Measurements from ENCODE around the gene CFAP70.

Gene CFAP70

DNA sequence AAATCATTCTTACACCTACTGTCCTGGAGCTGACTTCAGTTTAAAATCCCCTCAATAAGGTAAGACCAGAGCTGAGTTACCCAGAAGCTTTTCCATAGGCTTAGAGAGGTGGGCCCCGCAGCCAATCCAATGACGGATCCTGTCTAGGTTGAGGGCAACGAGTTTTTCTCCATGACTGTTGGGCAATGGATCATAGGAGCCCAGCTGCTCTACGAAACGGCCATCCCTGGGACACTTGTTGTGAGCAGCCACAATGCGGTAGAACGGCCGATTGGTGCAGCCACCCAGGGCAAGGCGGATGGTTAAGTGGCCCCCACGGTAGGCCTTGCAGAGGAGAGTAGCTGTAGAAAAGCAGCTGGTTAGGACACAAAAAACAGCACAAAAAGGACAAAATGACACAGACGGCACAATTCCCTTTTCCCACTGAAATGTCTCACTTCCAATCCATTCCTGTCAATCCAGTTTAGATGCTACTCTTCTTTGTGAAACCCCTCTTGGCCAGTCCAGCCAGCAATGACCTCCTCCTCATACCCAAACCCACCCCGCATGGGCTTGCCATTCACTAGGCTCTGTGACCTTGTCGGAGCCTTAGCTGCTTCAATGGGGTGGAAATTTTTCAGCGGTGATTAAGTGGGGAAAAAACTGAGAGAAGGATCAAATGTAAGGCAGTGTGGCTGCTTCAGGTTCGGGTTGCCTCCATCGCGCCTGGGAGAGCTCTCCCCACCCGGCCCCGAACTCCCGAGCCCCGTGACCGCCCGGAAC is 106.8 kb downstream of the CFAP70 start:
- no peak for DNase-seq

GRCh38 chr10:73248259-73248724 is 110.4 kb downstream of the CFAP70 start:
- no peak for DNase-seq

- DNase-seq, result no peak
Observed at GRCh38 chr10:73247509-73248258, 111.0 kb downstream of the CFAP70 start.

DNA sequence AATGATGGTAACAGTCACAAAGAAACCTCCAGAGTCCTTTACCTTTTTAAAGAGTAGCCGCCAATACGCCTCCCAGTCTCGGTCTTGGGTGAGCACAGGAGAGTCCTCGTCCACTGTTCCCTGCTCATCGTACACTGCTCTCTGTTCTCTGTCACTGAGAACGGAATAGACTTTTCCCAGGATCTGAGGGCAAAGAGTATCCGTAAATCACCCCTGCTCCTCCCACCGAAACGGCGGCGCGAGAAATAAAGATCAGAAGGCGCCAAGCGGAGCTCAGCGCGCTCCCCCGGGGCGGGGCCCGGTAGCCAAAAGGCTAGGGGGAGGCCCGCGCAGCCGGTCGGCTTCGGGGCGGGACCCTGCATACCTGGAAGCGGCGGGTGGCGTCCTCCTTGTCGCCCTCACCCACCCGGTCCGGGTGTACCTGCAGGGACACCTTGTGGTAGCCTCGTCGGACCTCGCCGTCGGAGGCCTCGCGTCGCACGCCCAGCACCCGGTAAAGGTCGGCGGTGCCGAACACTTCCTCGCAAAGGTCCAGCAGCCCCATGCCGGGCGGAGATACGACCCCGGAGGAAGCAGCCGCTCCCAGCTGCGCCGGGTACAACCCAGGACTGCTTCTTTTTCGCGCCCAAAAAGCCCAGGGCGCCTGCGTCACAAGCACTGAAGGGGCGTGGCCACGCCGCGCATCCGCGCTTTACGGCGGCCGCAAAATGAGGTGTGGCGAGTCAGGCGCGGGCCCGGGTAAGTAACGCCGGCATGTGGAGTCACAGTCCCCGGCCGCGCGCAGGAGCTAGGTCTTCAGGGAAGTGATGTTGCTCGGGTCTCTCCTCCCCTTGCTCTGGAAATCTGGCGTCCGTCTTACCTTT is 111.8 kb downstream of the CFAP70 start, which contains the start of gene DNAJC9:
TSS of gene DNAJC9 (minus strand) at position 610 of the 863 bp plus-strand sequence. CDS start at position 544, 66 bp downstream.
- peak; percentile 94 for DNase-seq

DNA sequence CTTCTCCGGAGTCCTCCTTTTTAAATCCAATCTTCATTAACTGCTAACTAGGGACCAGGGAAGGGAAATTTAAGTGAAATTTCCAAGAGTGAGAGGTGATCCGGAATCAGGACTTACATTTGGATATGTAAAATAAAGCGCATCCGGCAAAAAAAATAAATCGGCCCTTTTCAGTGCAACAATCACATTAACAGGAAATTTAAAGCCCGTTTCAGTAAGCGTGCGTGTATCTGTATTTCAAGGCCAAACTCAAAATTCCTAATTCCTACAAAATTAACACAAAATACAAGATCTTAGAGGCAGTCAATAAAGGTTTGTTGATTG is 112.4 kb downstream of the CFAP70 start:
- DNase-seq, result no peak

DNA sequence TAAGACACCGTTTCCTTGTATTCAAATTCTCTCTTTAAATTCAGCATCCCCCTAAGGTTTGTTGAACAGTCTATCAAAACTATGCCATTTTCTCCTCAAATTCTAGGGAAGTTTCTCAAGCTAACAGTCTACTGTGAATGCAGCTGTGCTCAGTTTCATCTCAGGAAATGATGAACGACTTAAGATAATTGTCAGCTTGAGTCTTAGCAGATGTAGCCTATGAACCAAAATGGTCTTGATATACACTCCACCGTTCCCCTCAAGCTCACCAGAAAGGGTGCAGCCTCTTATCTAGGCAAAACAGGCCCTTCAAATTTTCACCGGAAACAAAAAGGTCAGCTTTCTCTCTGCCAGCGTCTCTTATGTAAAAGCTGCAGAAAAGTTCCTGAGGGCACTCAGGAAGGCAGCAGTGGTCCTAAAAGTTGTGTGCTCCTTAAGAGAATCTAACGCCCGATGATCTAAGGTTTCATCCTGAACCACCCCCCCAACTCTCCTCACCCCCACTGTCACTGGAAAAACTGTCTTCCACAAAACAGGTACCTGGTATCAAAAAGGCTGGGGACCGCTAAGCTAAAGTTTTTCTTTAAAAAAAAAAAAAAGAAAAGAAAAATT is 113.7 kb downstream of the CFAP70 start:
- no peak for DNase-seq

DNA sequence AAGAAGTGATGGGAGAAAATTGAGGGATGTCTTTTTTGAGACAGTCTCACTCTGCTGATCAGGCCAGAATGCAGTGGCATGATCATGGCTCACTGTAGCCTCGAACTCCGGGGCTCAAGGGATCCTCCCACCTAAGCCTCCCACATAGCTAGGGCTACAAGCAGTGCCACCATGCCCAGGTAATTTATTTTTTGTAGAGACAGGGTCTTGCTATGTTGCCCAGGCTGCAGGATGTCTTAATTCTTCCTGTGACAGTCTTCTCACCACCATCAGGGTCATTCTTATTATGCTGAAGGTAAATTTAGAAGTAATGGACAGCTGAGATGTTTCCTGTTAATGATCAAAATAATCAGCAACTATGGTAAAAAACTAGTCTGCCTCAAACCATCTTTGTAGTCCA is 118.8 kb downstream of the CFAP70 start:
- no peak for DNase-seq

DNA sequence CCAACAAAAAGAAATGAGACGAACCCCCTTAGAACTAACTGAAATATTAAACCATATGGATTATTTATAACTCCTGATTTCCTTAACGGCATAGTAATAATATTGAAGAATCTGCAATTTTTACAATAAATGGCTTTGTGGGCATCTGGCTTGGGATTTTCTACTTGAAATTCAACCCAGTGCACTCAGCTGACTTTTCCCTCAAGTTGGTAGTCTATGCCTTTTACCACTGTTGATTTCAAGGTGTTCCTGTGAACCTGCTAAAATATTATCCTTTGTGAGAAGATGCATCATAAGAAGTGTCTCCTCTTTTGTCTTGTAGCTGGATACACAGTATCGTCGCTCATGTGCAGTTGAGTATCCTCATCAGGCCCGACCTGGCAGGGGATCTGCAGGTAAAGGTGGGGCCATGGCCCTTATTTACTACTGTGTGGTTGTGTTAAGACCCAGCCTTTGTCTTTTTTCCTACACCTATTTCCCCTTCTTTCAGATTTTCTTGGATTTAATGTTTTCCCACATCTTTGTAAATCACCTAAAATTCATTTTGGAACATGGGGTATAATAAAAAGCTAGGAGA is 119.6 kb downstream of the CFAP70 start:
- DNase-seq, result no peak

DNA sequence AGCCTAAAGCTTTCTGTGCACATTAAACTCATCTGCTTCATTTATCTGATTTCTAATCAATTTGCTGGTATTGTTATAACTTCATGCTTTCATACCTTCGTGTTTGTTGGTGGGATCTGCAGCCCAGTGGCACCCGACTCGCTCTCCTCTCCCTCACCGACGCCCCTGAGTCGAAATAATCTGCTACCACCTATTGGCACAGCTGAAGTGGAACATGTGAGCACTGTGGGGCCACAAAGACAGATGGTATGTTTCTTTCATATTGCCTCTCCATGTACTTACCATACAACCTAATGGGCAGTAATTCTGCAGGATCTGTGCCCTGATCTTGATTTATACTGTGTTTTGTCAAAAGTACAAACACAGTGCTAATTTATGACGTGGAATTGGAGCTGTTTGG is 124.0 kb downstream of the CFAP70 start:
- no peak for DNase-seq

GRCh38 chr10:73233883-73234282 is 124.8 kb downstream of the CFAP70 start:
- DNase-seq, result no peak

- no peak for DNase-seq
Observed at GRCh38 chr10:73232887-73233286, 125.8 kb downstream of the CFAP70 start.

DNA sequence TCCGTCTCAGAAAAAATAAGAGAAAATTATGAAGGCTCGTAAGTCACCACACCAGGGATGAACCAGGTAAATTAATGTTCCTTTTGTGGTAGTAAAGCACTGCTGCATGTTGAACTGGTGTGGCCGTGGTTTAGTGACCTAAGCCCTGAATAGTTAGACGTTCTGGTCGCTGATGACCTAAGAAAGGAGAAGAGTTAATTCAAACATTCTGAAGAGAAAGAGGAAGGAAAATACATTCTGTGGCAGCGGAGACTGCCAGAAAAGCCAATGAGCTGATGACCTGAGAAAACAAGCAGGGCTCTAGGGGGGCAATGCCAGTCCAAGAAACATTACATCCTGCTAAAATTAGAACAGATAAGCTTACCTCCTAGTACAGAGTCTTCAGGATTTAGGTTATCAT is 129.1 kb downstream of the CFAP70 start:
- no peak for DNase-seq

DNA sequence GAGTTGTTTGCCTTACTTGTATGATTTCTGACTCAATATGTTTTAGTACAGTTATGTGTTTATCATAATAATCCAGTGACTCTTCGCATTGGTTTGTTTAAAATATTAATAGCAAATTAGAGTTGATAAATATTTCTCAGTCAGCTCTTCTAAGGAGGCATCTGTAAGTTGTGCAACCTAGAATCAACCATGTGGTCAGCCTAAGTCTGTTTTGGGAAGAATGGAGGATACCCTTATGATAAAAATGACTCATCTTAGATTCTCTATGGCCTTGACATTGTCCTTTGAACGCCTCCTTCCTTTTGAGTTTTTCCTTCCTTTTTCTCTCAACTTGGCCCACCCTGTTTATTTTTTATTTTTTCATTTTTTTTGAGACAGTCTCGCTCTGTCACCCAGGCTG is 130.4 kb downstream of the CFAP70 start:
- DNase-seq, result no peak

DNA sequence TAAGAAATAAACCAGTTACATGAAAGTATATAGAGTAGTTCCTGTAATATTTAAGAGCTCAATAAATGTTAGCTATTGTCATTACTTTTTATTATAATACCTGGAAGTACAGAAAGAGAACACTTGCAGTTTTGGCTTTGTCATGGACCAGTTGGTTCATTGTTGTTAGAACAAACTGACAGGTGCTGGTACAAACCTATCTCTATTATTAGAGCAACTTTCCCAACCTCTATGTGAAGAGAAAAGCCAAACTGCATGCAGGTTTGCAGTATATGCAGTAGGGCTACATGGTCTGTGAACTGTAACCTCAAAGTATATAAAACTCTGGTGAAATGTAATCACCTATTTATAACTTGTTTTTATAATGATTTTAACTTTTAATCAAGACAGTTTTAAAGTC is 132.0 kb downstream of the CFAP70 start:
- no peak for DNase-seq

DNA sequence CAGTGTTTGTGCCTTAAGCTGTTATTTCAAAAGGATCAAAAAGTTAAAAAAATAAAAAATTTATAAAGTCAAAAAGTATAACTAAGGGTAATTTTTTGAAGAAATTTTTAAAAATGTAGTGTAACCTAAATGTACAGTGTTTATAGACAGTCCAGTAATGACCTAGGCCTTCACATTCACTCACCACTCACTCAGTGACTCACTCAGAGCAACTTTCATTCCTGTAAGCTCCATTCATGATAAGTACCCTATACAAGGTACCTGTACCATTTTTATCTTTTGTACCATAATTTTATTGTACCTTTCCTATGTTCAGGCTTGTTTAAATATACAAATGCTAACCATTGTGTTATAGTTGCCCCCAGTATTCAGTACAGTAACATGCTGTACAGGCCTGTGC is 133.1 kb downstream of the CFAP70 start:
- no peak for DNase-seq

DNA sequence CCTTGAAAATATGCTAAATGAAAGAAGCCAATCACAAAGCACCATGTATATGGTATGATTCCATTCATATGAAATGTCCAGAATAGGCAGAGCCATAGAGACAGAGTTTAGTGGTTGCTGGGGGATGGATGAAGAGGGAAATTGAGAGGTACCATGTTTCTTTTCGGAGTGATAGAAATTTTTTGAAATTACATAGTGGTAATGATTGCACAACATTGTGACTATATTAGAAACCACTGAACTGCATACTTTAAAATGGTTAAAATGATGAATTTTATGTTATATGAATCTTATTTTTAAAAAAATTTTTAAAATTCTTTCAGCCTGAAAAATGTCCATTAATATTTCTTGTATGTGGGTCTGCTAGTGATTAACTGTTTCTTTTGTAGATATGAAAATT is 137.7 kb downstream of the CFAP70 start:
- no peak for DNase-seq

DNA sequence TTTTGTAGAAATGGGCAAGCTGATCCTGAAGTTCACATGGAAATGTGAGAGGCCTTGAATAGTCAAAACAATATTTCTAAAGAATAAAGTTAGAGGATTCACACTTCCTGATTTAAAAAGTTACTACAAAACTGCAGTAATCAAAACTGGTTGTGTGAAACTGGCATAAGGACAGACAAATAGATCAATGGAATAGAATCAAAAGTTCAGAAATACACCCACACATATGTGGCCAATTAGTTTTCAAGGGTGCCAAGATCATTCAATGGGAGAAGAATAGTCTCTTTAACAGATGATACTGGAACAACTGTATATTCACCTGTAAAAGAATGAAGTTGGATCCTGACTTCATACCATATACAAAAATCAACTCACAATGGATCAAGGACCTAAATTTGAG is 139.3 kb downstream of the CFAP70 start:
- no peak for DNase-seq

- no peak for DNase-seq
Observed at GRCh38 chr10:73218431-73219191, 140.1 kb downstream of the CFAP70 start.

DNA sequence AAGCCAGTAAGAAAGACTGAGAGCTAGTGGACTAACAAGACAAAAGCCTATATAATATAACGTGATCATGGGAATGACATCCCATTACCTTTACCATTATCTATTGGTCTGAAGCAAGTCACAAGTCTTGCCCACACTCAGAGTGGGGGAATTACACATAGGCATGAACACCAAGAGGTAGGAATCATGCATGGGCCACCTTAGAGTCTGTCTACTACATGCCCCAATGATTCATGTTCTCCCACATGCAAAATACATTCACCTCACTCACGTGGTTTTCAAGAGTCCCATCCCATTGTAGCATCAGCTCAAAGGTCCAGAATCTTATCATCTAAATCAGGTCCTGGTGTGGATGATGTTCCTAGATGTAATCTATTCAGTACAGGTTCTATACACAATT is 141.0 kb downstream of the CFAP70 start:
- no peak for DNase-seq

- DNase-seq, result no peak
Observed at GRCh38 chr10:73215749-73216148, 142.9 kb downstream of the CFAP70 start.

DNA sequence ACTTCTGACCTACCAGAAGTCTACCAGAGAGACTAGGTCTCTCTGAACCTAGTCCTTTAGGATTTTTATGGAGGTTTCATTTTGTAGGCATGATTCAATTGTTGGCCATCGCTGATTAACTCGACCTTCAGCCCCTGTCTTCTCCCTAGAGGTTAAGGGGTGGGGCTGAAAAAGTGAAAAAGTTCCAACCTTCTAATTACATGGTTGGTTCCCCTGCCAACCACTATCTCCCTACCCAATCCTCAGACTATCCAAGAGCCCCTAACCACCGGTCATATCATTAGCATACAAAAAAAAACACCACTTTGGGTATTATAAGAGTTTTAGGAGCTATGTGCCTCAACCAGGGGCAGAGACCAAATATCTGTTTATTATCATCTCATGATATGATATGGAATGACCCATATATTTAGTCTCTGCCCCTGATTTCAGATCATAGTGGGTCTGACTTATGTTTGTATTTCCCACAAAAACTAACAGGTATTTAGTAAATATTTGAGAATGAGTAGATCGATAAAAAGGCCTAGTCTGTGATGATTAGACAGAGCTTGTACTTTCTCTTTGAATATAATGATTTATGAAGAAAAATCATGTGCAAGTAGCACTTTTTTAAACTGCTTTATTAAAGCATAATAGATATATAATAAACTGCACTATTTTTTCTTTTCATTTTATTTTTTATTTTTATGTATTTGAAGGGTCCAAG is 147.4 kb downstream of the CFAP70 start:
- DNase-seq, result no peak

Data from CD4-positive, alpha-beta T cell treated with Interferon gamma for 1 hour (primary cell).